ENCODE data around the gene CWC27. TPM values are rescaled to one million over a fixed set of nuclear protein-coding genes. Genes with fewer than 3 reads are reported as not detected.

The CWC27 gene
- total and polyA plus RNA-seq, 7 donors: 16.0 to 31.2 (median 19.3) TPM

- H3K27ac ChIP-seq: no peak overlapping the region
- WGBS, 3 donors: 84 to 91% (median 87%) methylated on average over 3 of the region's 3 CpGs
- H3K4me3 ChIP-seq: no peak overlapping the region
- H3K27me3 ChIP-seq (ENCODE audit: insufficient read depth in 3 of 3, low read length in 2 of 3): no peaks in the 10 kb centered on the region
- no peak for DNase-seq
- peaks cover 0 to 34% of the 10 kb centered on the region in 2 donors for H3K36me3 ChIP-seq (ENCODE audit: insufficient read depth in 1 of 2, low read depth in 1 of 2)
- no peak for ATAC-seq
- intact Hi-C loops (cut with DNase I): no loop called here
- H3K9me3 ChIP-seq: no peaks in the 10 kb centered on the region
- peaks cover 8% of the 10 kb centered on the region for H3K4me1 ChIP-seq
- TF ChIP-seq CTCF (IDR thresholded peaks at IDR 0.05): no peak
Measured at GRCh38 chr5:64758901-64759300, 9.8 kb upstream of the CWC27 start.

- Histone ChIP-seq H3K27me3 (ENCODE audit: insufficient read depth in 3 of 3, low read length in 2 of 3) (no peaks in the 10 kb centered on the region), H3K36me3 (ENCODE audit: insufficient read depth in 1 of 2, low read depth in 1 of 2) (peaks cover 0 to 32% of the 10 kb centered on the region in 2 donors), H3K4me1 (peaks cover 8% of the 10 kb centered on the region), H3K4me3 (no peak overlapping the region), H3K27ac (no peak overlapping the region), H3K9me3 (no peaks in the 10 kb centered on the region)
- WGBS, 3 donors: 72 to 85% (median 84%) methylated on average over 4 of the region's 4 CpGs
- no peak for TF ChIP-seq CTCF (IDR thresholded peaks at IDR 0.05)
- no peak for ATAC-seq
- no peak for DNase-seq
- intact Hi-C loops (cut with DNase I): no loop called here
Measured at GRCh38 chr5:64759960-64760660, 8.6 kb upstream of the CWC27 start.

- Histone ChIP-seq H3K4me1 (peaks cover 31% of the 10 kb centered on the region), H3K27me3 (ENCODE audit: insufficient read depth in 3 of 3, low read length in 2 of 3) (no peaks in the 10 kb centered on the region), H3K36me3 (ENCODE audit: insufficient read depth in 1 of 2, low read depth in 1 of 2) (peaks cover 0 to 32% of the 10 kb centered on the region in 2 donors), H3K9me3 (no peaks in the 10 kb centered on the region), H3K4me3 (no peak overlapping the region), H3K27ac (no peak overlapping the region)
- no peak for DNase-seq
- WGBS, 3 donors: 54 to 67% (median 59%) methylated on average over 4 of the region's 4 CpGs
- TF ChIP-seq CTCF (IDR thresholded peaks at IDR 0.05): no peak
- intact Hi-C loops (cut with DNase I): no loop called here
- ATAC-seq: no peak
Measured at GRCh38 chr5:64763948-64764503, 4.7 kb upstream of the CWC27 start.

- DNase-seq (no peak), ATAC-seq (no peak)
- Histone ChIP-seq H3K36me3 (ENCODE audit: insufficient read depth in 1 of 2, low read depth in 1 of 2) (peaks cover 0 to 22% of the 10 kb centered on the region in 2 donors), H3K9me3 (no peaks in the 10 kb centered on the region), H3K27ac (no peak overlapping the region), H3K4me3 (no peak overlapping the region), H3K27me3 (ENCODE audit: insufficient read depth in 3 of 3, low read length in 2 of 3) (no peaks in the 10 kb centered on the region), H3K4me1 (peaks cover 41% of the 10 kb centered on the region)
- intact Hi-C loops (cut with DNase I): no loop called here
- 88 to 94% (median 90%) methylated on average over 2 of the region's 2 CpGs for WGBS, 3 donors
- no peak for TF ChIP-seq CTCF (IDR thresholded peaks at IDR 0.05)
Measured at GRCh38 chr5:64765804-64766504, 2.8 kb upstream of the CWC27 start.

All from psoas muscle (tissue), 8 donors.